Natural killer cell treated with Interleukin-12 subunit alpha and Interleukin-12 subunit beta and Interleukin-15 and Interleukin-18, amount 100 ng/mL, for 72 hours (primary cell): ENCODE measurements around the gene ALDH1L1. TPM values are rescaled to one million over a fixed set of nuclear protein-coding genes. Genes with fewer than 3 reads are reported as not detected.

ENCODE experiments used
- ATAC-seq, 2 donors: fragments of 150-1000 bp; cut with Tn5 transposase in 1 of 2; sonication (Bioruptor Pico), chemical (Tn5 transposase) in 1 of 2; 2 replicates each; pipeline ENCODE4 v1.10.0; 2021
- DNase-seq: peaks from one replicate; pipeline ENCODE4 v3.0.0; 2022; ENCODE audit warnings: low spot score
- H3K27ac Mint-ChIP-seq, 2 donors: 1 replicate in 1 of 2; 2 replicates in 1 of 2; pipeline ENCODE4 v1.8.0; 2022; ENCODE audit warnings: mixed read lengths in 2 of 2, mild to moderate bottlenecking in 1 of 2, moderate library complexity in 1 of 2
- H3K27me3 Mint-ChIP-seq, 2 donors: 1 replicate in 1 of 2; 2 replicates in 1 of 2; pipeline ENCODE4 v1.8.0; 2022; ENCODE audit warnings: mixed read lengths in 2 of 2
- H3K36me3 Mint-ChIP-seq: one replicate; pipeline ENCODE4 v1.8.0; 2022; ENCODE audit warnings: mixed read lengths
- H3K4me1 Mint-ChIP-seq, 2 donors: 1 replicate in 1 of 2; 2 replicates in 1 of 2; pipeline ENCODE4 v1.8.0; 2022; ENCODE audit warnings: low read depth in 2 of 2, mixed read lengths in 2 of 2, mild to moderate bottlenecking in 1 of 2
- H3K4me3 Mint-ChIP-seq: one replicate; pipeline ENCODE4 v1.8.0; 2022; ENCODE audit warnings: mixed read lengths
- H3K9me3 Mint-ChIP-seq: 2 replicates; pipeline ENCODE4 v1.8.0; 2022; ENCODE audit warnings: mixed read lengths
- total RNA-seq, 2 donors: library from RNA; stranded (reverse); gene quantifications; one replicate each; pipeline ENCODE4 v1.2.3, GENCODE V29; 2022

The ALDH1L1 gene
- total RNA-seq, 2 donors from 2014 or later: not detected

DNA sequence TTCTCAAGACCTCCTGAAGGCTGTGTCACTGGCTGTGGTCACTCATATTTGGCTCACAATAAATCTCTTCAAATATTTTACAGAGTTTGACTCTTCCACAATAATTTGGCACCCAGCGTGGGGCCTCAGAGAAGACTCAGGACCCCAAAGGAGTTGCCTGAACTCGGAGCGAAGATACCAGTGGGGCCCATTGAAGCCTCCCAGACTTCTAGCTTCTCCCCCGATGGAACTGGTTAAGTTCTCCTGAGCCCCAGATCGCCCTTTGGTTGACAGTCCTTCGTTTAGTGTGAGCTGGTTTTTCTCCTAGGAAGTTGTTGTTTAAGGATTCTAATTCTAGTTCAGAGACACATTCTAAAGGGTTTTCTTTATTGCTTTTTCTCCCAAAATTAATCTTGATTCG, 95.1 kb downstream of the ALDH1L1 start:
- H3K4me1 Mint-ChIP-seq: peaks cover 20 to 23% of the 10 kb centered on the region in 2 donors
- ATAC-seq: no peak
- peak overlapping the region; percentile 66 to 69 for H3K27ac Mint-ChIP-seq
- no peaks in the 10 kb centered on the region for H3K36me3 Mint-ChIP-seq
- H3K4me3 Mint-ChIP-seq: peak overlapping the region; percentile 73
- DNase-seq: no peak
- H3K27me3 Mint-ChIP-seq: no peaks in the 10 kb centered on the region
- H3K9me3 Mint-ChIP-seq: no peaks in the 10 kb centered on the region

DNA sequence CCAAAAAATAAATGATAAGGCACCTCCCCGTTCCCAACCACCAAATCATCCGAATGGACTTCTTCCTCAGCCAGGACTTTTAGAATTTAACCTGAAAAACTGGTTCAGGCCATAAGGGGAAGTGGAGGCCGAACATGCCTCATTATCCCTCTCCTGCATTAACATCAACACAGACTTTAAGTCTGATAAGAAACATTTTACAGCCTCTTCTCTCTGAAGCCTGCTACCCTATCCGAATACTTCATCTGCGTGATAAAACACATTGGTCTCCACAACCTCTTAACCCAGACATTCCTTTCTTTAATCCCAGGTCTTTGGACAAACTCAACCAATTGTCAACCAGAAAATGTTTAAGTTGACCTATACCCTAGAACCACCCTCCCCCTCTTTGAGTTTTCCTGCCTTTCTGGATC, 95.6 kb downstream of the ALDH1L1 start:
- DNase-seq (no peak), ATAC-seq (no peak)
- Mint-ChIP-seq H3K36me3 (no peaks in the 10 kb centered on the region), H3K27me3 (no peaks in the 10 kb centered on the region), H3K4me1 (peaks cover 20 to 23% of the 10 kb centered on the region in 2 donors), H3K4me3 (peak overlapping the region; percentile 73), H3K27ac (peak overlapping the region; percentile 66 to 69), H3K9me3 (no peaks in the 10 kb centered on the region)

DNA sequence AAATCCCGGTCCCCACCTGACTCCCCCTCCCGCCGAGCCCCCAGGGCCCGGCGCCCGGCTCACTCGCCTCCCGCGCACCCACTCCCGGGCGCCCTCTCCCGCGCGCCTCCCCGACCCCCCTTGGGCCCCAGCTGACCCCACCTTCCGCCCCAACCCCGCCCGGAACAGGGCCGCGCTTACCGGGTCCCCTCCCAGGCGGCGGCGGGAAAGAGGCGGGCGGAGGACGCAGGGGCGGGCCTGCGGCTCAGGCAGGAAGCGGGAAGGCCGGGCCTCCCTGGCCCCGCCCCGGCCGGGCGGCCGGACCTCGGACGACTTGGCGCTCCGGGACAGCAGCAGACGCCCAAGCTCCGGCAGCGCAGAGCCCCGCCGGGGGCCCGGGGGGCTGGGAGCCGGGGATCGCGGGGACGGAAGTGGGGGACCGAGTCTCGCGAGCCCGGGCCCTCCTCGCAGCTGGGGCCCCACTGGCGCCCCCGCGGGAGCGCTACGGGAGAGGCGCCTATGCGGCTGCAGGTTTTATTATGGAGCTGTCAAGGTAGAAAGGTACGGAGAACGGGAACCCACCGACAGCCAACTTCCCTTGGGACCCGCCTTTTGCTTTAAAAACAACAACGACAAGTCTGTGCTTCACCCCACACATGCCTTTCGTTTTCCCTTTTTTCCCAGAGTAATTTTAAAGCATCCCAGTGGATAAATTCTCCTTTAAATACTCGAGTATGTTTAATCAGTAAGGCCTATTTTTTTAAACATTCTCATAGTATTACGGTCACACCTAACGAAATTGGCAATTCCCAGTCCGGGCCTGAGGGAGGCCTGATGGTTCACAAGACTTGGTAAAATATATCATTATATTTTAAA, 96.2 kb downstream of the ALDH1L1 start, which contains the start of gene SLC41A3:
TSS of gene SLC41A3 (minus strand) at position 212 of the 855 bp plus-strand sequence. CDS start 15,905 bp downstream, outside the sequence.
- Mint-ChIP-seq H3K9me3 (no peaks in the 10 kb centered on the region), H3K4me1 (peaks cover 20 to 23% of the 10 kb centered on the region in 2 donors), H3K27ac (peak within 1 kb of the TSS; percentile 86 to 88), H3K27me3 (no peaks in the 10 kb centered on the region), H3K4me3 (peak within 1 kb of the TSS; percentile 95), H3K36me3 (no peaks in the 10 kb centered on the region)
- DNase-seq: peak; percentile 94
- peak; percentile 98 to 99 for ATAC-seq

DNA sequence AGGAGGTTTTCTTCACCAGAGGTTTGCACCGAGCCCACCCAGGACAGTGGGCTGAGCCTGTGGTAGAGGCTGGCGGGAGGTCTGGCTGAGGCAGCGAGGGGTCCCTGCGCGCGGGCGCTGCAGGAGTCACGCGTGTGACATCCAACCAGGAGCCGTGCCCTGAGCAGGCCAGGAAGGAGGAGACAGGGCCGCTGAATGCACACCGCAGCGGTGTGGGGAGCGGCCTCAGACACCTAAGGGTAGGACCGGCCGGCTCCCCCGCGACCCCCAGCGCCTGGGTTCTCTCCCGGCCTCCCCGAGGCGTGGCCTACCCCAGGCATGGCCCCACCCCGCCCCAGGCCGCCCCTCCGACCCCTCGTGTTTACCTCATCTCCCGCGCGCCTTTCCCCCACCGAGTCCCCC, 96.9 kb downstream of the ALDH1L1 start:
- ATAC-seq (peak; percentile 60 to 72), DNase-seq (no peak)
- Mint-ChIP-seq H3K36me3 (no peaks in the 10 kb centered on the region), H3K27ac (peak overlapping the region; percentile 86 to 88), H3K27me3 (no peaks in the 10 kb centered on the region), H3K9me3 (no peaks in the 10 kb centered on the region), H3K4me3 (peak overlapping the region; percentile 95), H3K4me1 (peaks cover 20 to 23% of the 10 kb centered on the region in 2 donors)

DNA sequence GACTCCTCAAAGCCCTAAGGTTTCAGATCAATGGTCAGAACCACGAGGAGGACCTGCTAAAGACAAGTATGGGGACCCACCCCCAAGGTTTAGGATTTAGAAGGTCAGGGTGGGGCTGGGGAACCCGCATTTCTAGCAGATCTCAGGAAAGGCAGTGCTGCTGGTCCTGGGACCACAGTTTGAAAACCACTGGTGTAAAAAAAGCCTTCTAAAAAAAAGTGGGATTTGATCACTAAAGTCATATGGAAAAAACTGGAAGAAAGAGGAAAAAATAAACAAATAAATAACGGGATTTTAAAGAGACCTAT, 97.3 kb downstream of the ALDH1L1 start:
- H3K9me3 Mint-ChIP-seq: no peaks in the 10 kb centered on the region
- H3K4me1 Mint-ChIP-seq: peaks cover 20 to 23% of the 10 kb centered on the region in 2 donors
- no peaks in the 10 kb centered on the region for H3K27me3 Mint-ChIP-seq
- peak overlapping the region; percentile 95 for H3K4me3 Mint-ChIP-seq
- H3K36me3 Mint-ChIP-seq: no peaks in the 10 kb centered on the region
- peak overlapping the region; percentile 86 to 88 for H3K27ac Mint-ChIP-seq
- ATAC-seq (no peak), DNase-seq (no peak)

DNA sequence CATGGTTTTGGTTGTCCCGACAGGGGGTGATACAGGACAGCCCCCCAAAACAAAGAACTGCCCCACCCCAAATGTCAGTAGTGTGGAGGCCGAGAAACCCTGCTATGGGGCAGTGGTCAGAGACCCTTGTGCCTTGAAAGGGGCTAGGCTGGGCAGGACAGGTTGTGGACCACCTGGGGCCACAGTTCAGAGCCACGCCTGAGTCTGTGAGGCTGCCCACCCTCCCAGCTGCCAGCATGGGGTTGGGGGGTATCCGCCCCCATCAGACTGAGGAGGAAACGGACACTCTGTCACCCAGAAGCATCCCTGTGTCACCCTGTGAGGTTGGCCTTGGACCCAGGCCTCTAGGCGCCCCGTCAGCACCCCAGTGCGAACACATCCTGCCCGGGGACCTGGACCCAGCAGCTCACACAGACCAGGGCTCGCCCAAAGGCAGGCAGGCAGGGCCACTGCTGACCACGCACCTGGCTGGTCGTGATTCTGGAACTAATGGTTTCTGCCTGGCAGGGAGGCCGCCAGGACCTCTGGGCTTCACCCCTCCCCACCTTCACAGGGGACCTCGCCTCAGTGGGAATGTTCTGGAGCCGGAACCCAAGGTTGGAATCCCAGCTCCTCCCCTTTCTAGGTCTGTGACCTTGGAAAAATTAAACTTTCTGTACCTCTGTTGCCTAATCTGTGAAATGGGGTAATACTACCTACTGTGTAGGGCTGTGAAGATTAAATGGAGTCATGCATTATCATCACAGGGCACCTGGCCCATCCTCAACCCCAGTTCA, 97.8 kb downstream of the ALDH1L1 start:
- peaks cover 20 to 23% of the 10 kb centered on the region in 2 donors for H3K4me1 Mint-ChIP-seq
- ATAC-seq: no peak
- H3K4me3 Mint-ChIP-seq: peak overlapping the region; percentile 95

DNA sequence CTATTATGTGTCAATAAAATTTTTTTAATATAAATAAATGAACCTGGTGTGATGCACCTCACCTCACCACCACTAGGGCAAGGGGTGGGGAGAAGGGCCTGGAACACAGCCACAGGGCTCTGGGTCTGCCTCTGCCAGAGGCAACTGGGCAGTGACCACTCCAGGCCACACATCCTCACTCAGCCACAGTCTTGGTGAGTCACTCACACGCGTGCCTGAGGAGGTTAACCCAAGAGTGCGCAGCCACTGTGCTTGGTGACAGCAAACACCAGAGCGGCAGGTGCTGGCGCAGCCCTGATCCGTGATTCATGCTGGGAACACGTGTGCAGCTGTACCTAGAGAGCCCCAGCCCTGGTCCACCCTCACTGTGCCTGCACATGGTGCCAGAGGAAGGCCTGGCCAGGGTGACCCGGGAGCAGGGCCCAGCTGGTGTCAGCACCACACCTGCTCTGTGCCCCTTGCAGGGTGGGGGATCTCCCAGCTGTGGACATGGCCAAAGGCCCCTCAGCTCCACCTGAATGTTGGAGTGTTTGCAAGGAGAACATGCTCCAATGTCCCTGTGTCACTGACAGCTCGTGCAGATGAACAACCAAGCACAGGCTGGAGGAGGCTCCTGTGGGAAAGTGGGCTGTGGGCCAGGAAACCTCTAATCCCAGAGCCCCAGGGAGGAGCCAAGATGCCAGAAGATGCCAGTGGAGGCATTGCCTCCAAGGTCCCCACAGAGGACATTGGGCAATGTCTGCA, 98.6 kb downstream of the ALDH1L1 start:
- H3K36me3 Mint-ChIP-seq: no peaks in the 10 kb centered on the region
- no peaks in the 10 kb centered on the region for H3K27me3 Mint-ChIP-seq
- no peak for ATAC-seq
- DNase-seq: no peak
- H3K4me1 Mint-ChIP-seq: peaks cover 20 to 23% of the 10 kb centered on the region in 2 donors
- no peak overlapping the region for H3K27ac Mint-ChIP-seq
- no peaks in the 10 kb centered on the region for H3K9me3 Mint-ChIP-seq
- H3K4me3 Mint-ChIP-seq: no peak overlapping the region

More for the DNA sequence above, 97.8 kb downstream of the ALDH1L1 start:
- H3K27me3 Mint-ChIP-seq: no peaks in the 10 kb centered on the region
- H3K9me3 Mint-ChIP-seq: no peaks in the 10 kb centered on the region
- H3K27ac Mint-ChIP-seq: peak overlapping the region; percentile 86 to 88
- H3K36me3 Mint-ChIP-seq: no peaks in the 10 kb centered on the region
- no peak for DNase-seq

DNA sequence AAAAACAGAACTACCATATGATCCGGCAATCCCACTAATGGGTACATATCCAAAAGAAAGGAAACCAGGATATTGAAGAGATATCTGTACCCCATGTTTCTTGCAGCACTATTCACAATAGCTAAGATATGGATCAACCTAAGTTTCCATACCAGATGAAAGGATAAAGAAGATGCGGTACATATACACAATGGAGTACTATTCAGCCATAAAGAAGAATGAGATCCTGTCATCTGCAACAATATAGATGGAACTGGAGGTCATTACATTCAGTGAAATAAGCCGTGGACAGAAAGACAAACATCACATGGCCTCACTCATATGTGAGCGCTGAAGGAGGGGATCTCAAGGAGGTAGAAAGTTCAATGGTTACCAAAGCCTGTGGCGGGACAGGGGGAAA, 99.4 kb downstream of the ALDH1L1 start:
- H3K27ac Mint-ChIP-seq: no peak overlapping the region
- H3K27me3 Mint-ChIP-seq: no peaks in the 10 kb centered on the region
- peaks cover 17 to 19% of the 10 kb centered on the region in 2 donors for H3K4me1 Mint-ChIP-seq
- H3K4me3 Mint-ChIP-seq: peak overlapping the region; percentile 19
- DNase-seq (no peak), ATAC-seq (no peak)
- H3K9me3 Mint-ChIP-seq: no peaks in the 10 kb centered on the region
- H3K36me3 Mint-ChIP-seq: no peaks in the 10 kb centered on the region

DNA sequence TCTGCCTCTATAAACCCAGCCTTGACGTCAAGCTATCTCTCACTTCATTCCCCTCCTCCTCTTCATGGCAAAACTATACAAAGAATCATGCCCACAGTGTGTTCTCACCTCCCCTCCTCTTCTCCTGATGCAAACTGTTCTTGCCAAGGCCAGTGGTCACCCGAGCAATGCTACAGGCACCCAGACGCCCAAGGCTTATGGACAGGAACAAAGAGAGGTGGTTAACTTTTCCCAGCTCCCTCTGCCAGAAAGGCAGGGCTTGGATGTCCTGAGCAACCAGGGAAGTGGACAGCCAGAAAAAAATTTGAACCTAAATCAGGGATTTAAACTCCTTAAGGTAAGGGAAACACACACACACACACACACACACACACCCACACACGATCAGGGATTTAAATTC, 101.5 kb downstream of the ALDH1L1 start:
- Mint-ChIP-seq H3K36me3 (no peaks in the 10 kb centered on the region), H3K4me3 (no peak overlapping the region), H3K27ac (no peak overlapping the region), H3K27me3 (no peaks in the 10 kb centered on the region), H3K4me1 (peaks cover 5% of the 10 kb centered on the region in 2 donors), H3K9me3 (no peaks in the 10 kb centered on the region)
- ATAC-seq (no peak), DNase-seq (no peak)

DNA sequence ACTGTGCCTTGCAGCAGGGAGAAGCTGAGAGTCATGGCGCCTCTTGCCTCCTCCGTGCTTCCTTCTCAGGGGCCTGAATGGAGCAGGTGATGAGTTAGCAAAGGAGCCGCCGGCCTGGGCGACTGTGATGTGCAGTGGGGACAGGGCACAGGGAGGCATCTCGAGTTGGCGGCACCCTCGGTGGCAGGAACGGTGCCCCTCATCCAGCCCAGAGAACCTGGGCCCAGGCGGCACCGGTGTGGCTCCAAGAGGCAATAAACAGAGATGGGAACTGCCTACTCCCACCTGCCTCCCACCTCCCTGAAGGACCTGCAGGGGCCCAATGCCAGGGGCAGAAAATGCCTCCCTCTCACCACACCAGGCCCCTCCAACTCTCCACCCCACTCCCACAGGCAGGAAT, 102.6 kb downstream of the ALDH1L1 start:
- H3K4me1 Mint-ChIP-seq: no peaks in the 10 kb centered on the region
- H3K27ac Mint-ChIP-seq: no peak overlapping the region
- DNase-seq (no peak), ATAC-seq (no peak)
- H3K27me3 Mint-ChIP-seq: no peaks in the 10 kb centered on the region
- H3K9me3 Mint-ChIP-seq: peaks cover 2% of the 10 kb centered on the region
- H3K36me3 Mint-ChIP-seq: peaks cover 3% of the 10 kb centered on the region
- no peak overlapping the region for H3K4me3 Mint-ChIP-seq

DNA sequence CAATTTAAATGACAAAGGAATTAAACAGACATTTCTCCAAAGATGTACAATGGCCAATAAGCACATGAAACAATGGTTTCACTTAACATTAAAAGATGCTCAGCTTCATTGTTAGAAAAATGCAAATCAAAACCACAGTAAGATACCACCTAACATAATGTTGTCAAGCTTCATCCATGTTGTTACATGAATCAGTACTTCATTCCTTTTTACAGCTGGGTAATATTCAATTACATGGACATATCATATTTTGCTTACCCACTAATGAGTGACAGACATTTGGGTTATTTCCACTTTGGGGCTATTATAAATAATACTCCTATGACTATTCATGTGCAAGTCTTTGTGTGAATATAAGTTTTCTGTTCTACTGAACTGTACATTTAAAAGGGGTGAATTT, 104.2 kb downstream of the ALDH1L1 start:
- ATAC-seq (no peak), DNase-seq (no peak)
- Mint-ChIP-seq H3K4me3 (no peak overlapping the region), H3K27me3 (no peaks in the 10 kb centered on the region), H3K9me3 (peaks cover 2% of the 10 kb centered on the region), H3K36me3 (peaks cover 5% of the 10 kb centered on the region), H3K4me1 (no peaks in the 10 kb centered on the region), H3K27ac (no peak overlapping the region)

DNA sequence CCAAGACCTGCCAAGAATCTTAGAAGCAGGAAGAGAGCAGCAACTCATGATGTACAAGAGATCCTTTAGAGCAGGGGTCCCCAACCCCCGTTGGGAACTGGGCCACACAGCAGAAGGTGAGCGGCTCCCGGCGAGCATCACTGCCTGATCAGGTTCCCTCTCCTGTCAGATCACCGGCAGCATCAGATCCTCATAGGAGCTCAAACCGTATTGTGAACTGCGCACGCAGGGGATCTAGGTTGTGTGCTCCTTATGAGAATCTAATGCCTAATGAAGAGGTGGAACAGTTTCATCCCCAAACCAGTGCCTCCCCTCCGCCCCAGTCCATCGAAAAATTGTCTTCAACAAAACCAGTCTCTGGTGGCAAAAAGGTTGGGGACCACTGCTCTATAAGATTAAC, 110.2 kb downstream of the ALDH1L1 start:
- H3K27me3 Mint-ChIP-seq: no peaks in the 10 kb centered on the region
- peaks cover 2% of the 10 kb centered on the region for H3K9me3 Mint-ChIP-seq
- no peak for DNase-seq
- no peak for ATAC-seq
- no peak overlapping the region for H3K27ac Mint-ChIP-seq
- peaks cover 5% of the 10 kb centered on the region for H3K36me3 Mint-ChIP-seq
- H3K4me3 Mint-ChIP-seq: no peak overlapping the region
- H3K4me1 Mint-ChIP-seq: no peaks in the 10 kb centered on the region

DNA sequence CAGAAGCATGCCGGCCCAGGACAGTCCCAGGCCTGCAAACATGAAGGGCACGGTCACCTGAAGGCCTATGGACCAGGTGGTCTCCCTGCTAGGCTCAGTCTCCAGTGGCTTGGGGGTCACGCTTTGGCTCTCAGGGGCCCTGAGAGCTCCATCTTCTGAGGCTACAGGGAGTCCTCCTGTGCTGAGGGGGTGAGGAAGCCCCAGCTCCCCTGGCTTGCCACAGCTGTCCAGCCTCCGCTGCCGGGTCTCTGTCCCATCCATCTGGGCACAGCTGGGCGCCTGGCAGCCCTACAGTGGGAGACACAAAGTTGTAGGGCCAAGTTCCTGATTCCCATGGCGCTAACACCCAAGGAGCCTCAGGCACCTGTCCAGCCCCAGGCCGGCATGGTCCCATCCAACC, 112.4 kb downstream of the ALDH1L1 start:
- H3K27ac Mint-ChIP-seq: no peak overlapping the region
- H3K4me3 Mint-ChIP-seq: no peak overlapping the region
- no peaks in the 10 kb centered on the region for H3K27me3 Mint-ChIP-seq
- H3K4me1 Mint-ChIP-seq: peaks cover 0 to 11% of the 10 kb centered on the region in 2 donors
- H3K36me3 Mint-ChIP-seq: peaks cover 4% of the 10 kb centered on the region
- DNase-seq (no peak), ATAC-seq (no peak)
- peaks cover 2% of the 10 kb centered on the region for H3K9me3 Mint-ChIP-seq
